ENCODE measurements around the gene TMEM255A. TPM values are rescaled to one million over a fixed set of nuclear protein-coding genes. Genes with fewer than 3 reads are reported as not detected.

Gene TMEM255A
- polyA plus RNA-seq: 0.02 to 0.03 TPM in 2 of 3 replicates, not detected in the other
- polyA plus RNA-seq (2011; ENCODE audit: low read depth): 1.2 TPM
- polyA plus RNA-seq (2011; cell fraction: cytosol; rRNA removed): not detected in 2 replicates
- polyA plus RNA-seq (2011; cell fraction: nucleus; rRNA removed): 0.05 TPM in 1 of 2 replicates, not detected in the other
- polyA plus RNA-seq (2012; ENCODE audit: low replicate concordance): 1.6 TPM in 1 of 2 replicates, not detected in the other
- polyA minus RNA-seq: 0.06 to 0.07 TPM in 2 of 3 replicates, not detected in the other
- polyA minus RNA-seq (2011; cell fraction: cytosol; rRNA and poly(A)+ RNA removed): not detected
- 0.11 TPM in 1 of 2 replicates, not detected in the other for polyA minus RNA-seq (2011; cell fraction: nucleus; rRNA and poly(A)+ RNA removed)

- dilution Hi-C loops (cut with MboI; ENCODE audit: extremely low pct_ligation_motif_present, low sequenced_read_pairs): no loop called here
- Histone ChIP-seq H3K27me3 (ENCODE audit: control insufficient read depth, extremely low read depth, insufficient read depth, low read length) (peaks cover 27% of the 10 kb centered on the region), H3K9me3 (ENCODE audit: control insufficient read depth, low read depth, low read length) (peaks cover 3% of the 10 kb centered on the region), H3K36me3 (ENCODE audit: control insufficient read depth in 2 of 2, extremely low read depth in 1 of 2, insufficient read depth in 2 of 2, low read length in 2 of 2) (no peaks in the 10 kb centered on the region), H3K4me1 (ENCODE audit: control insufficient read depth, extremely low read depth, insufficient read depth, low read length) (peaks cover 14% of the 10 kb centered on the region), H2AFZ (ENCODE audit: control insufficient read depth, low read length) (peak within 1 kb of the TSS; percentile 37), H3K27ac (ENCODE audit: control insufficient read depth, insufficient read depth, low read length) (no peak within 1 kb of the TSS), H3K4me2 (ENCODE audit: control insufficient read depth, extremely low read depth, insufficient read depth, low read depth, low read length) (peak within 1 kb of the TSS; percentile 89), H4K20me1 (ENCODE audit: control insufficient read depth, extremely low read depth, insufficient read depth, low read length) (no peaks in the 10 kb centered on the region), H3K79me2 (ENCODE audit: control insufficient read depth, insufficient read depth, low read length) (no peaks in the 10 kb centered on the region), H3K9me1 (ENCODE audit: control insufficient read depth, extremely low read depth, insufficient read depth, low read length) (no peaks in the 10 kb centered on the region), H3K9ac (ENCODE audit: control insufficient read depth, extremely low read depth, insufficient read depth, low read length) (peak within 1 kb of the TSS; percentile 47), H3K4me3 (ENCODE audit: control insufficient read depth in 2 of 3, extremely low read depth in 1 of 3, insufficient read depth in 2 of 3, low read depth in 1 of 3, low read length in 3 of 3) (peak within 1 kb of the TSS in 2 of 3 experiments; percentile 54 to 63)
- FAIRE-seq (no peak), DNase-seq (ENCODE audit: low read depth, low spot score) (no peak)
- TF ChIP-seq CTCF (optimal IDR thresholded peaks at IDR 0.05 in 1 of 3, IDR thresholded peaks at IDR 0.05 in 1 of 3, conservative IDR thresholded peaks at IDR 0.05 in 1 of 3; ENCODE audit: extremely low read depth in 1 of 3, insufficient read depth in 2 of 3, low read length in 3 of 3) (no peak), EZH2 (IDR thresholded peaks at IDR 0.05; ENCODE audit: low read length) (no peak)
These were observed at the start of gene TMEM255A for GRCh38 chrX:120310861-120311726. TSS of gene TMEM255A (minus strand) at chrX:120311461. CDS start at chrX:120311309, 152 bp downstream.

GRCh38 chrX:120358737-120359456 is 47.6 kb upstream of the TMEM255A start:
- Histone ChIP-seq H3K27me3 (ENCODE audit: control insufficient read depth, extremely low read depth, insufficient read depth, low read length) (no peaks in the 10 kb centered on the region), H4K20me1 (ENCODE audit: control insufficient read depth, extremely low read depth, insufficient read depth, low read length) (no peaks in the 10 kb centered on the region), H3K9me3 (ENCODE audit: control insufficient read depth, low read depth, low read length) (no peaks in the 10 kb centered on the region), H3K36me3 (ENCODE audit: control insufficient read depth in 2 of 2, extremely low read depth in 1 of 2, insufficient read depth in 2 of 2, low read length in 2 of 2) (no peaks in the 10 kb centered on the region), H3K27ac (ENCODE audit: control insufficient read depth, insufficient read depth, low read length) (no peak overlapping the region), H2AFZ (ENCODE audit: control insufficient read depth, low read length) (no peak overlapping the region), H3K4me1 (ENCODE audit: control insufficient read depth, extremely low read depth, insufficient read depth, low read length) (no peaks in the 10 kb centered on the region), H3K9me1 (ENCODE audit: control insufficient read depth, extremely low read depth, insufficient read depth, low read length) (no peaks in the 10 kb centered on the region), H3K9ac (ENCODE audit: control insufficient read depth, extremely low read depth, insufficient read depth, low read length) (no peak overlapping the region), H3K4me2 (ENCODE audit: control insufficient read depth, extremely low read depth, insufficient read depth, low read depth, low read length) (no peak overlapping the region), H3K4me3 (ENCODE audit: control insufficient read depth in 2 of 3, extremely low read depth in 1 of 3, insufficient read depth in 2 of 3, low read depth in 1 of 3, low read length in 3 of 3) (no peak overlapping the region), H3K79me2 (ENCODE audit: control insufficient read depth, insufficient read depth, low read length) (no peaks in the 10 kb centered on the region)
- TF ChIP-seq CTCF (optimal IDR thresholded peaks at IDR 0.05 in 1 of 3, IDR thresholded peaks at IDR 0.05 in 1 of 3, conservative IDR thresholded peaks at IDR 0.05 in 1 of 3; ENCODE audit: extremely low read depth in 1 of 3, insufficient read depth in 2 of 3, low read length in 3 of 3): no peak
- no peak for TF ChIP-seq EZH2 (IDR thresholded peaks at IDR 0.05; ENCODE audit: low read length)
- DNase-seq (ENCODE audit: low read depth, low spot score) (no peak), FAIRE-seq (no peak)
- dilution Hi-C loops (cut with MboI; ENCODE audit: extremely low pct_ligation_motif_present, low sequenced_read_pairs): no loop called here

All from keratinocyte (primary cell).